HuH-7.5 (cell line): Measurements from ENCODE around the gene MGP.

Experiments
- DNase-seq: peaks from one replicate; pipeline ENCODE4 v3.0.0; 2011; ENCODE audit warnings: low spot score

Gene MGP

GRCh38 chr12:14903386-14904098 is 17.9 kb upstream of the MGP start:
- DNase-seq = no peak

DNA sequence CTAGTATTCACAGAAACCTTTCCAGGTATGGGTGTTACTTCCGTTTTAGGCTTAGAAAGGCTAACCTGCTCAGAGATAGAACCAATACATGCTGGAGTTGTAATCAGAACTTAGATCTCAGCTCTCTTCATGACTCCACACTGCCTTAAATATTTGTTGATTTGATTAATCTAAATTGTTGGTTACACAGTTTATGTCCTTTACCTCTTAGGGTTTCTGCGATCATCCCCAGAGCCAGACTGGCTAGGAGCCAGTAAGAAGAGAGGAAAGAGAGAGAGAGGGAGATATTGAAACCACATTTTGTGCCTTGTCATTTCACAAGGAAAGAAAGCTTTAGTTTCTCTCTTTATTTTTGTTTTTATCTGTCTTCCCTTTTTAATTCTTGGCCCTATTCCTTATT is 16.8 kb upstream of the MGP start:
- DNase-seq = no peak

GRCh38 chr12:14901228-14901562 is 15.5 kb upstream of the MGP start:
- DNase-seq = no peak

DNA sequence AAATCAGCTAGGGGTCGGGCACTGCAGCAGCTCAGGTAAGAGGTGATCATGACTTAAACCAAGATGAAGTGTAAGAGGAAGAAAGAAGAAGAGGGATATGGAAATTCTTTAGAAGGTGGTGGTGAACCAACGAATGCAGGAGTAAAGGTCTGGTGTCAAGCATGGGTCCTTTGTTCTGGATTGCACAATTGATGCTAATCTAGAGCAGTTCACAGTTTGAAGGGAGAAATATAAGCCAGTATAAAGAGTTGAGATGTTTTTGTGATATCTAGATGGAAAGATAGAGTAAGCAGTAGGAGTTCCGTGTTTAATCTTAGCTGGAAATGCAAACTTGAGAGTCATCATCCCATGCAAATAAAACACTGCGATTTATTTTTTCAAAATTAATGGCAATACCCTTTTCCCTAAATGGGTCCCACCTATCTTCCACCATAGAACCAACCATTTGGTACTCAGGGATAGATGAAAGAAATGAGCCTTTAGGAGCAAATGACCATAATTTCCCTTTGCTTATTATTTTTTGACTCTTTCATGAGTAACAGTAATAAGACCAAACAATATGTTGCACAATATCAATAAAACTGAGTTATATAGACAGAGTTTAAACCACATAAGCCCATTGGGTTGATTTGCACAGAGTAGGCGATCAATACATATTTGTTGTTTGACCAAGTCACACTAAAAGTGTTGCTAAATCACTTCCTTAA is 15.0 kb upstream of the MGP start:
- no peak for DNase-seq

- DNase-seq = no peak
These were observed 11.0 kb upstream of the MGP start for GRCh38 chr12:14896521-14897169.

DNA sequence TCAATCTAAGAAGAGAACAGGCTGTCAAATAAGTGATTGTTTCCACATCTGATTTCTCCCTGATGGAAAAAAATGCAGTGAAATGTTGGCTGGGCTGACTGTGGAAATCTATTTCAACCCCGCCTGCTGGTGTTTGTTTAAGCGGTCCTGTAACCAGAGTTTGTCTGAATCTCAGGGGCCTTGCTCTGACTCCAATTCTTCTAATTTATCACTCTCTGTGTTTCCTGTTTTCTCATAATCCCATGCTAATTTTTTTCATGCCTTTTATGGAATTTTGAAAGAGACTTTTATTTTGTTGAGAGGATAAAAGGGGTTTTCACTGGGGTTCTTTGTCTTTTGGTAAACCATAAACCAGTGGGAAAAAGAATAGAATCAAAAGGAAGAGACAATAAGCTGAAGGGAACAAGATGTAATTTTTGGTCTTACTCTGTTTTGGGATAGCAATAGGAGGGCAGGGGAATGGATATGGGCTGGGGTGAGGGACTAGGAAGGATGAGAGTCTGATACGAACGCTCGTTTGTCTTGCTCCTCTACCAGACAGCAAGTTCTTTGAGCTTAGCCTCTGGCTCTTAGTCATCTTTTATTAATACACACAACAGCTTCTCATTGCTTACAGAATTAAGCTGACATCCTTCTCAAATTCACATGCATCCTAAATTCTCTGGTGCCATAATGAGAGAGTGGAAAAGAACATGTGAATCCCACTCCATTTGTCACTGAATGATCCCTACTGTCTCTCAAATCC is 8.0 kb upstream of the MGP start:
- no peak for DNase-seq

GRCh38 chr12:14892726-14893505 is 7.3 kb upstream of the MGP start:
- no peak for DNase-seq

GRCh38 chr12:14890701-14891100 is 5.0 kb upstream of the MGP start:
- no peak for DNase-seq

- no peak for DNase-seq
These were observed 617 bp upstream of the MGP start for GRCh38 chr12:14886271-14886670.

DNA sequence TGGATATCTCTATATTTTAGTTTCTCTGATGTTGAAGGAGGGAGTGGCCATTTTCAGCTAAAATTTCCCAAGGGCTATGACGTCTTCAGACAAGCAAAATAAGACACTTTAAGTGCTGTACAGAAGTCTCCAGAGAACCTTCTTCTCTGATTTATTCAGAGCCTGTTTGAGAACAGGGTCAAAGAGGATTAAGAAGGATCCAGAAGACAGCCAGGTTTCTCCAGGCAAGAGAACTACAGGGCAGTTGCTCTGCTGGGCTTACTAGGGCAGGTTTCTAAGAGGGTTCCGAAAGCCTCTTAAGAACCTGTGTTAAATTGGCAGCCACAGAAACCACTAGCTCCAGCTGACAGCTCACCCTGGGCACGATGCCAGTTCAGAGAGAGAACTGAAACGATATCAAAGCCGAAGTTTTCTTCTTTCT is 1.2 kb downstream of the MGP start:
- DNase-seq = no peak

- no peak for DNase-seq
These were observed 2.0 kb downstream of the MGP start for GRCh38 chr12:14883686-14884085.

- no peak for DNase-seq
These were observed 4.7 kb downstream of the MGP start for GRCh38 chr12:14880890-14881453.

DNA sequence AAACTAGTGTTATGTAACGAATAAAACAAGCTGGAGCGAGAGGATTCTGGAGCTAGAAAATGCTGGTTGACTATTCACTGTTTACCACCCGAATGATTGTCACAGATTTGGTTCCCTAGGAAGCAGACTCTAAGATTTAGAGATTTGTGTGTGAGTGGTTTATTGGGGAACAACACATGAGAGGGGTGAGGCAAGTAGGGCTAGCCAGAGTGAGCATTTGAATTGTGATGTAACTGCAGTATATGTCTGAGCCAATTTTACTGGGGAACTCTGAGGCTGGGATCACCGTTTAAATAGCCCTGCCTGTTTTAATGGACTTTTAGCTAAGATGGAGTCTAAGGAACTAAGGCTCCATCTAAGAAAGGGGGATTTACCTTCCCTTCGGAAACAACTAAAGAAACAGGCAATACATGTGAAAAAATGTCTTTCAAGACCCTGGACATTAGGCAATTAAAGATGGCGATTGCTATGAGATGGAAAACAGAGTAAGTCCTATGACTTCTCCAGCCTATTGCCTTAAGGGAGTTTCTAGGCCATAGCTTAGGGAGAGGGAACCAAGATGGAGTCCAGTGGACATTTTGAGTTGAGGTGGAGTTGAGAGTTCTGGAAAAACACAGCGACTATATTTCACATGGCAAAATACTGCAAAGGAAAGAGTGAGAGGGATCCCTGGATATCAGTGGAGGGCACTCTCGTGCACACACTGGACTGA is 6.3 kb downstream of the MGP start:
- DNase-seq = no peak

DNA sequence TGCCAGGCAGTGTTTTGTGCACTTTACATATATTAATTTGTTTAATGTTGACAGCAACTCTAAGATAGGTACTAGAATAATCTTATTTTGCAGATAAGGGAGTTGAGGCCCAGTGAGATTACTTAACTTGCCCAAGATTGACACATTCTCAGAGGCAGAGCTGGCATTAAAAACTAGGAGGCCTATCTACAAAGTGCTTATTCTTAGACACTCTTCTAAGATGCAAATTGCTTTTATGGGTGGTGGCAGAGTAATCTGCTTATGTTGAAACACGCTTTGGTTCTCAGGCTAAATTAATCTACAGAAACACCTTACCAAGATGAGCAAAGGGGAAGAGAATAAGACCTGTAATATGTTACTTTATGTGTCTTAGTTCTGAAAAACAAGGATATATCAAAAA is 7.2 kb downstream of the MGP start:
- no peak for DNase-seq

DNA sequence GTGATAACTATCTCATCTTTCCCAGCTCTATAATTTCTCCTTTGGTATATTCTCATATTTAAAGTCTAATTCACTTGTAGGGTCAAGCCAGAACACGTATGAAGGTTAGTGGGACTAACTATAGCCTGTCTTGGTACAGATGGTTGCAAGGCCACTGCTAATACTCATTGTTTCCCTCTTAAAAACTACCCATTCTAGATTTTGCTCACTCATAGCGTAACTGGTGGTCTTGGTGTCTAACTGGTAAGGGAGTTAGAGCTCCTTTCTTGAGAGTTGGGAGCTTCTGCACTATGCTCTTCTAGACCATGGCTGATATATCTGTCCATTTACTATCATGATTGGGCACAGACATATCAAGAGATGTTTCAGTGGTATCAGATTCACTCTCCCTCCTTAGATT is 8.8 kb downstream of the MGP start:
- DNase-seq = no peak

GRCh38 chr12:14874882-14875281 is 10.8 kb downstream of the MGP start:
- no peak for DNase-seq

DNA sequence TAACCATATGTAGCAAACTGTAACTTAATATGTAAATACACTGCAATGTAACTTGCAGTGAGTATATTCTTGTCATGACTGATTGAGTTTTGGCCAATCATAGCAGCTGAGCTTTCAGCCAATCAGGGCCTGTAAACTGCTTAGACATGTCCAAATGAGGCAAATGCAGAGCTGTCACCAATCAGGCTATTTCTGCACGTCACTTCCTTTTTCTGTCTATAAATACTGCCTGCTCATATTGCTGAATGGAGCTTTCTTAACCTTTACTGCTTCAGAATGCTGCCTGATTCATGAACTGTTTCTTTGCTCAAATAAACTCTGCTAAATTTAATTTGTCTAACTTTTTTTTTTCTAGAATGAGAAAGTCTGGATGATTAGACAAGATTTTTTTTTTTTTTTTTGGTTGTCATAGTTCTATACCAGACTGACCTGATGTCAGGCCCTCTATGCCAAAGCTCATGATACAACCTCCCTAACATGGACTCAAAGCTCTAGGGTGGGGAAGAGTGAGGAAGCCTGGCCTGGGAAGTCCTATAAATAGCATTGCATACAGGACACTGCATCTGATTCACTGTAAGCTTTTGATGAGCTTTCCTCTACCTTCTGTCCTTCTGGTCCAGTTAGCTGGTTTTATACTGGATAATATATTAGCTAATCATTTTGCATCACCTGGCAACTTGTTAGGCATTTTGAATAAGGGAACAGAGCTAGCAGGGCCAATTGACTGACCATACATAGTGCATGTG is 12.0 kb downstream of the MGP start:
- DNase-seq = no peak

- no peak for DNase-seq
These were observed 13.8 kb downstream of the MGP start for GRCh38 chr12:14871886-14872285.

DNA sequence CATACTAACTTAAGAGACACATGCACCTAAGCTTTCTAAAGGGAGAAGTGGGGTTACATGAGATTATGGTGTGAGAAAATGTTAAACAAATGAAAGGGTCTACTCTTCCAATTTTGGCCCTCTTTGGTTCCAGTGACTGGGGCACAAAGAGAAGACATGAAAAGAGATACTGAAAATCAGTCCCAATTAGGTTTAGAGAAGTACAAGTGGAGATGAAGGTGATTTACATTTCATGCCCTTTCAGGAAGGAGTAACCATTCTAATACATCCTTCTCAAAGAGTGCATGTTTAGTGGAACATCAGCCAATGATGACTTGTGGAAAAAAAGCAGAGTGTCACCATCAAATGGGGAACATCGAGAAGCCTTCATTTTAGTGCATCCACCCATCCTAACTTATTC is 14.4 kb downstream of the MGP start:
- no peak for DNase-seq

DNA sequence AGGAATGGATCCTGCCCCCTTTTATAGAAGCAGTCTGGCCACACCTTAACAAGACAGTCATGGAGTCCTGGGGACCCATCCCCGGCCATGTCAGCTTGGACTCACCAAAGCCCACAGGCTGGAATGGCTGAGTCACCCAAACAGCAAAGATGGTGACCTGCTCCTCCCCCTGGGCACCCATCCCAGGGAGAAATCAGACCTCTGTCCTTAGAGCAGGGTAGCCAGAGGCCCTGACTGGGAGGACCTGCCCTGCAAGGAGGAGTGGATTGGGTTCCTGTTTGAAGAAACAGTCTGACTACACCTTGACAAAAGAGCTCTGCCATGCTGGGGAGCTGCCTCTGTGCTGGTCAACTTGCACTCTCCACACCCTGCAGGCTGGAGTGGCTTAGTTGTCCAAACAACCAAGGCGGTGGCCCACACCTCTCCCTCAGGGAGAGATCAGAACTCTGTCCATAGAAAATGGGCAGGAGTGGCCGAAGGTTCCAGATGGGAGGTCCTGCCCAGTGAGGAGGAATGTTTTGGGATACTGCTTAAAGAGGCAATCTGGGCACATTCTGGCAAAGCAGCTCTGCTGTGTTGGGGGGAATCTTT is 16.6 kb downstream of the MGP start:
- DNase-seq = no peak
